ENCODE data around the gene SP2. TPM values are rescaled to one million over a fixed set of nuclear protein-coding genes. Genes with fewer than 3 reads are reported as not detected.
A peak's percentile ranks its signal among the peaks of the same experiment; 100 is the strongest.

SP2 gene
- total and polyA plus RNA-seq, 2 of the 13 experiments (the other 11 are each of a cell fraction or from before 2014, with no cell fraction given), result 1.4 to 4.8 TPM

GRCh38 chr17:47970725-47971499 lies 74.9 kb downstream of the SP2 start, which contains the start of gene CDK5RAP3 (continued):
- TF ChIP-seq NR2F6 (IDR thresholded peaks at IDR 0.05) (no peak), NR2F6 (CRISPR knock-in tag; IDR thresholded peaks at IDR 0.05) (peak; percentile 60), IKZF5 (CRISPR knock-in tag; IDR thresholded peaks at IDR 0.05) (peak; percentile 89), ZNF503 (CRISPR knock-in tag; IDR thresholded peaks at IDR 0.05) (no peak), NFE2L1 (CRISPR knock-in tag; IDR thresholded peaks at IDR 0.05; ENCODE audit: borderline replicate concordance) (peak; percentile 65; the same call in 1 of the 2 replicates), NAIF1 (CRISPR knock-in tag; IDR thresholded peaks at IDR 0.05; ENCODE audit: borderline replicate concordance) (peak; percentile 73; the same call in 1 of the 2 replicates), ZNF678 (CRISPR knock-in tag; IDR thresholded peaks at IDR 0.05) (peak; percentile 96), ZNF7 (CRISPR knock-in tag; IDR thresholded peaks at IDR 0.05) (no peak), SNAPC2 (CRISPR knock-in tag; IDR thresholded peaks at IDR 0.05) (peak; percentile 93; the same call in 1 of the 2 replicates), ZNF451 (CRISPR knock-in tag; IDR thresholded peaks at IDR 0.05) (peak; percentile 71), MAZ (IDR thresholded peaks at IDR 0.05; ENCODE audit: borderline replicate concordance, low read depth, low read length) (peak; percentile 96), MAZ (CRISPR knock-in tag; IDR thresholded peaks at IDR 0.05; ENCODE audit: low read depth) (peak; percentile 96), THRA (CRISPR knock-in tag; IDR thresholded peaks at IDR 0.05; ENCODE audit: borderline replicate concordance) (peak; percentile 72), MYNN (CRISPR knock-in tag; IDR thresholded peaks at IDR 0.05; ENCODE audit: low read depth) (peak; percentile 95), ZNF431 (CRISPR knock-in tag; IDR thresholded peaks at IDR 0.05; ENCODE audit: borderline replicate concordance, low read depth) (peak; percentile 94), FOSL2 (CRISPR knock-in tag; IDR thresholded peaks at IDR 0.05) (peak; percentile 35), FOSL1 (CRISPR knock-in tag; IDR thresholded peaks at IDR 0.05; ENCODE audit: borderline replicate concordance) (no peak), ZFP41 (CRISPR knock-in tag; IDR thresholded peaks at IDR 0.05; ENCODE audit: borderline replicate concordance) (peak; percentile 96; the same call in 1 of the 2 replicates), PTBP1 (IDR thresholded peaks at IDR 0.05; ENCODE audit: low read depth, low read length, poor library complexity, severe bottlenecking) (peak; percentile 72), SP5 (CRISPR knock-in tag; IDR thresholded peaks at IDR 0.05; ENCODE audit: borderline replicate concordance, low read depth) (peak; percentile 72), ZC3H13 (CRISPR knock-in tag; IDR thresholded peaks at IDR 0.05) (peak; percentile 97)
- TF ChIP-seq, protein P1, sequence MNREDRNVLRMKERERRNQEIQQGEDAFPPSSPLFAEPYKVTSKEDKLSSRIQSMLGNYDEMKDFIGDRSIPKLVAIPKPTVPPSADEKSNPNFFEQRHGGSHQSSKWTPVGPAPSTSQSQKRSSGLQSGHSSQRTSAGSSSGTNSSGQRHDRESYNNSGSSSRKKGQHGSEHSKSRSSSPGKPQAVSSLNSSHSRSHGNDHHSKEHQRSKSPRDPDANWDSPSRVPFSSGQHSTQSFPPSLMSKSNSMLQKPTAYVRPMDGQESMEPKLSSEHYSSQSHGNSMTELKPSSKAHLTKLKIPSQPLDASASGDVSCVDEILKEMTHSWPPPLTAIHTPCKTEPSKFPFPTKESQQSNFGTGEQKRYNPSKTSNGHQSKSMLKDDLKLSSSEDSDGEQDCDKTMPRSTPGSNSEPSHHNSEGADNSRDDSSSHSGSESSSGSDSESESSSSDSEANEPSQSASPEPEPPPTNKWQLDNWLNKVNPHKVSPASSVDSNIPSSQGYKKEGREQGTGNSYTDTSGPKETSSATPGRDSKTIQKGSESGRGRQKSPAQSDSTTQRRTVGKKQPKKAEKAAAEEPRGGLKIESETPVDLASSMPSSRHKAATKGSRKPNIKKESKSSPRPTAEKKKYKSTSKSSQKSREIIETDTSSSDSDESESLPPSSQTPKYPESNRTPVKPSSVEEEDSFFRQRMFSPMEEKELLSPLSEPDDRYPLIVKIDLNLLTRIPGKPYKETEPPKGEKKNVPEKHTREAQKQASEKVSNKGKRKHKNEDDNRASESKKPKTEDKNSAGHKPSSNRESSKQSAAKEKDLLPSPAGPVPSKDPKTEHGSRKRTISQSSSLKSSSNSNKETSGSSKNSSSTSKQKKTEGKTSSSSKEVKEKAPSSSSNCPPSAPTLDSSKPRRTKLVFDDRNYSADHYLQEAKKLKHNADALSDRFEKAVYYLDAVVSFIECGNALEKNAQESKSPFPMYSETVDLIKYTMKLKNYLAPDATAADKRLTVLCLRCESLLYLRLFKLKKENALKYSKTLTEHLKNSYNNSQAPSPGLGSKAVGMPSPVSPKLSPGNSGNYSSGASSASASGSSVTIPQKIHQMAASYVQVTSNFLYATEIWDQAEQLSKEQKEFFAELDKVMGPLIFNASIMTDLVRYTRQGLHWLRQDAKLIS (CRISPR knock-in tag; IDR thresholded peaks at IDR 0.05), result peak; percentile 89; the same call in 1 of the 2 replicates

Data from HepG2 (cell line).